H1 (cell line): ENCODE data around the gene HSPBP1. TPM values are rescaled to one million over a fixed set of nuclear protein-coding genes. Genes with fewer than 3 reads are reported as not detected.

Source experiments
- CTCF ChIA-PET: fragments of 300-600 bp; sonication (Branson Sonifier 250); formaldehyde crosslinking; loops from one replicate; lab custom pipeline; 2021; ENCODE audit not compliant: partially characterized antibody; lab: Charles Lee
- POLR2A ChIA-PET: fragments of 300-600 bp; sonication (Branson Sonifier 250); formaldehyde crosslinking; loops from one replicate; lab custom pipeline; 2021; ENCODE audit warnings: inconsistent platforms; ENCODE audit not compliant: partially characterized antibody; lab: Charles Lee
- DNase-seq, 2 experiments: peaks; one replicate each; pipeline versions ENCODE4 v3.0.0 to v3.0.0-alpha.2; 2010 to 2022; ENCODE audit warnings: low spot score in 2 of 2, low read depth in 1 of 2, mixed read lengths in 1 of 2
- FAIRE-seq: peaks from 2 replicates; lab custom pipeline; 2011; peaks lifted over from hg19 to GRCh38; lab: Jason Lieb, UNC
- H2AFZ ChIP-seq: 2 replicates; pipeline ENCODE4 v1.8.1; 2012; ENCODE audit warnings: low read length, inconsistent platforms
- H2AK5ac ChIP-seq: 2 replicates; pipeline ENCODE4 v1.6.1; 2013; ENCODE audit warnings: low read depth, low read length
- H2BK120ac ChIP-seq: replicated peaks from 2 replicates; pipeline ENCODE3; 2013; ENCODE audit warnings: low read depth, low read length, inconsistent platforms
- H2BK12ac ChIP-seq: 2 replicates; pipeline ENCODE4 v1.6.1; 2013; ENCODE audit warnings: low read depth, low read length
- H2BK15ac ChIP-seq: 2 replicates; pipeline ENCODE4 v1.6.1; 2013; ENCODE audit warnings: low read length
- H2BK20ac ChIP-seq: 2 replicates; pipeline ENCODE4 v1.6.1; 2013; ENCODE audit warnings: low read length
- H2BK5ac ChIP-seq: 2 replicates; pipeline ENCODE4 v1.6.1; 2013; ENCODE audit warnings: low read depth, low read length
- H3K14ac ChIP-seq: 2 replicates; pipeline ENCODE4 v1.6.1; 2013; ENCODE audit warnings: inconsistent platforms; ENCODE audit not compliant: insufficient read length
- H3K18ac ChIP-seq: 2 replicates; pipeline ENCODE4 v1.6.1; 2013; ENCODE audit warnings: low read length; ENCODE audit errors: extremely low read depth
- H3K23ac ChIP-seq: 2 replicates; pipeline ENCODE4 v1.6.1; 2013; ENCODE audit warnings: inconsistent platforms; ENCODE audit not compliant: insufficient read length
- H3K23me2 ChIP-seq: 2 replicates; pipeline ENCODE4 v1.6.1; 2013; ENCODE audit warnings: low read depth, low read length
- H3K27ac ChIP-seq: 2 replicates; pipeline ENCODE4 v1.6.1; 2011; ENCODE audit warnings: low read depth, low read length, inconsistent platforms
- H3K27me3 ChIP-seq, 4 experiments: replicated peaks in 1 of 4; 1 replicate in 1 of 4; 2 replicates in 3 of 4; pipeline versions ENCODE4 v1.6.1 to v1.8.1; 2011 to 2013; ENCODE audit warnings: low read length in 3 of 4, mild to moderate bottlenecking in 3 of 4, inconsistent platforms in 2 of 4, mixed read lengths in 2 of 4, moderate library complexity in 1 of 4; ENCODE audit not compliant: control insufficient read depth in 3 of 4, insufficient read depth in 3 of 4; ENCODE audit errors: extremely low read depth in 1 of 4
- H3K36me3 ChIP-seq, 4 experiments: 2 replicates each; pipeline versions ENCODE4 v1.6.1 to v1.8.1; 2011 to 2013; ENCODE audit warnings: mild to moderate bottlenecking in 4 of 4, low read length in 3 of 4, moderate library complexity in 2 of 4, control low read depth in 1 of 4, inconsistent platforms in 1 of 4; ENCODE audit not compliant: insufficient read depth in 4 of 4, control insufficient read depth in 2 of 4
- H3K4ac ChIP-seq: replicated peaks from 2 replicates; pipeline ENCODE3; 2013; ENCODE audit warnings: low read length, low read depth, mixed read lengths, inconsistent platforms; ENCODE audit not compliant: insufficient read length
- H3K4me1 ChIP-seq, 4 experiments: replicated peaks in 1 of 4; 1 replicate in 1 of 4; 2 replicates in 3 of 4; pipeline versions ENCODE4 v1.6.1 to v1.8.1; 2011 to 2013; ENCODE audit warnings: low read length in 3 of 4, inconsistent platforms in 2 of 4, mixed read lengths in 1 of 4; ENCODE audit not compliant: insufficient read depth in 4 of 4, control insufficient read depth in 3 of 4
- H3K4me2 ChIP-seq, 2 experiments: 2 replicates each; pipeline versions ENCODE4 v1.6.1 to v1.8.1; 2011 to 2013; ENCODE audit warnings: low read depth in 2 of 2, low read length in 2 of 2, control low read depth in 1 of 2, inconsistent platforms in 1 of 2, mild to moderate bottlenecking in 1 of 2; ENCODE audit not compliant: insufficient read depth in 1 of 2
- H3K4me3 ChIP-seq, 4 experiments: fragments of 200-600, 300-600 bp in 1 of 4; sonication (generic), shearing (Covaris generic), sonication (Bioruptor Twin) in 1 of 4; 2 replicates each; pipeline versions ENCODE4 v1.5.1 to v1.8.1; 2011 to 2016; ENCODE audit warnings: low read length in 4 of 4, low read depth in 3 of 4, control low read depth in 2 of 4, inconsistent platforms in 2 of 4, mild to moderate bottlenecking in 2 of 4, mixed read lengths in 1 of 4, moderate library complexity in 1 of 4; ENCODE audit not compliant: insufficient read depth in 2 of 4; ENCODE audit errors: extremely low read depth in 1 of 4
- H3K56ac ChIP-seq: replicated peaks from 2 replicates; pipeline ENCODE3; 2013; ENCODE audit warnings: low read depth, mild to moderate bottlenecking, mixed read lengths, low read length, inconsistent platforms; ENCODE audit not compliant: insufficient read length
- H3K79me1 ChIP-seq: 2 replicates; pipeline ENCODE4 v1.6.1; 2013; ENCODE audit warnings: low read depth, low read length, control low read depth
- H3K79me2 ChIP-seq, 2 experiments: 2 replicates each; pipeline versions ENCODE4 v1.6.1 to v1.8.1; 2012 to 2013; ENCODE audit warnings: low read length in 2 of 2, mild to moderate bottlenecking in 2 of 2, inconsistent platforms in 1 of 2; ENCODE audit not compliant: insufficient read depth in 2 of 2, control insufficient read depth in 1 of 2
- H3K9ac ChIP-seq, 4 experiments: replicated peaks in 1 of 4; 1 replicate in 1 of 4; 2 replicates in 3 of 4; pipeline versions ENCODE4 v1.6.1 to v1.8.1; 2011 to 2013; ENCODE audit warnings: low read depth in 3 of 4, low read length in 3 of 4, control low read depth in 2 of 4, mild to moderate bottlenecking in 2 of 4, moderate library complexity in 2 of 4, inconsistent platforms in 1 of 4; ENCODE audit errors: extremely low read depth in 1 of 4
- H3K9me3 ChIP-seq, 2 experiments: 2 replicates each; pipeline versions ENCODE4 v1.6.1 to v1.8.1; 2012 to 2013; ENCODE audit warnings: mild to moderate bottlenecking in 2 of 2, moderate library complexity in 2 of 2, control low read depth in 1 of 2, inconsistent platforms in 1 of 2, low read depth in 1 of 2, low read length in 1 of 2, mixed read lengths in 1 of 2; ENCODE audit not compliant: insufficient read depth in 2 of 2
- H4K20me1 ChIP-seq, 2 experiments: replicated peaks in 1 of 2; 2 replicates each; pipeline versions ENCODE3 to v1.8.1; 2011 to 2013; ENCODE audit warnings: inconsistent platforms in 2 of 2, low read length in 2 of 2, mild to moderate bottlenecking in 1 of 2; ENCODE audit not compliant: insufficient read depth in 2 of 2, control insufficient read depth in 1 of 2
- H4K5ac ChIP-seq: 2 replicates; pipeline ENCODE4 v1.6.1; 2013; ENCODE audit warnings: low read length, low read depth, mixed read lengths, inconsistent platforms; ENCODE audit not compliant: insufficient read length
- H4K8ac ChIP-seq: 2 replicates; pipeline ENCODE4 v1.8.0; 2013; ENCODE audit warnings: mild to moderate bottlenecking, moderate library complexity, low read length, inconsistent platforms; ENCODE audit not compliant: insufficient read depth; ENCODE audit errors: extremely low read depth
- H4K91ac ChIP-seq: replicated peaks from 2 replicates; pipeline ENCODE3; 2013; ENCODE audit warnings: low read length, mixed read lengths, inconsistent platforms; ENCODE audit not compliant: insufficient read length
- EP300 ChIP-seq, 2 experiments: IDR thresholded peaks; 1 replicate in 1 of 2; 2 replicates in 1 of 2; pipeline ENCODE4 v1.6.1; 2011 to 2012; ENCODE audit warnings: low read depth in 2 of 2, low read length in 2 of 2, mild to moderate bottlenecking in 2 of 2, borderline replicate concordance in 1 of 2, inconsistent platforms in 1 of 2, moderate library complexity in 1 of 2
- JUN ChIP-seq: IDR thresholded peaks from 2 replicates; pipeline ENCODE4 v1.6.1; 2011; ENCODE audit warnings: low read depth, mild to moderate bottlenecking, improper control_type of control experiment, low read length
- JUND ChIP-seq: IDR thresholded peaks from 2 replicates; pipeline ENCODE4 v1.6.1; 2011; ENCODE audit warnings: mild to moderate bottlenecking, improper control_type of control experiment, low read length
- NANOG ChIP-seq: IDR thresholded peaks from 2 replicates; pipeline ENCODE4 v1.6.1; 2011; ENCODE audit warnings: low read length, low read depth, mild to moderate bottlenecking, inconsistent platforms; ENCODE audit not compliant: insufficient read depth, poor library complexity, severe bottlenecking
- RAD21 ChIP-seq, 2 experiments: IDR thresholded peaks in 1 of 2; conservative IDR thresholded peaks in 1 of 2; 2 replicates each; pipeline ENCODE4 v1.6.1; 2011; ENCODE audit warnings: low read depth in 2 of 2, low read length in 2 of 2, improper control_type of control experiment in 1 of 2, inconsistent platforms in 1 of 2, mild to moderate bottlenecking in 1 of 2, moderate library complexity in 1 of 2
- RXRA ChIP-seq: IDR thresholded peaks from 2 replicates; pipeline ENCODE4 v1.6.1; 2011; ENCODE audit warnings: low read depth, mild to moderate bottlenecking, low read length, moderate library complexity; ENCODE audit not compliant: insufficient read depth
- SIX5 ChIP-seq: IDR thresholded peaks from 2 replicates; pipeline ENCODE4 v1.6.1; 2011; ENCODE audit warnings: mild to moderate bottlenecking, low read depth, low read length
- SP2 ChIP-seq: IDR thresholded peaks from 2 replicates; pipeline ENCODE4 v1.6.1; 2012; ENCODE audit warnings: mild to moderate bottlenecking, low read length, inconsistent platforms
- SRF ChIP-seq: IDR thresholded peaks from 2 replicates; pipeline ENCODE4 v1.6.1; 2011; ENCODE audit warnings: mild to moderate bottlenecking, low read depth, low read length, moderate library complexity
- WGBS, 2 experiments: shearing (Covaris generic) in 1 of 2; methylation state at CpG; one replicate each; pipeline versions ENCODE4 v1.1.6 to v1.1.7; 2013 to 2015; ENCODE audit warnings: low lambda C conversion rate in 2 of 2, mixed read lengths in 2 of 2, inconsistent platforms in 1 of 2, low coverage in 1 of 2, missing lambda C conversion rate in 1 of 2; ENCODE audit not compliant: insufficient replicate concordance in 2 of 2, insufficient coverage in 1 of 2, insufficient read length in 1 of 2; ENCODE audit errors: extremely low coverage in 1 of 2, missing lambda C conversion rate in 1 of 2; 5-methylcytosine and 5-hydroxymethylcytosine counted together
- polyA plus RNA-seq, 7 experiments: library from polyadenylated mRNA; depleted of rRNA in 3 of 7; stranded (reverse) in 5 of 7; unstranded in 2 of 7; fragments of >200 nt in 5 of 7; fragments of 200-250 nt in 2 of 7; gene quantifications; 1 replicate in 5 of 7; 2 replicates in 1 of 7; 4 replicates in 1 of 7; pipeline versions ENCODE4 v1.2.1 to v1.2.3, GENCODE V29; 2011 to 2013; ENCODE audit warnings: missing spikeins in 2 of 7, mixed read lengths in 2 of 7
- total RNA-seq: library from RNA; stranded (reverse); fragmentation: NEBNext Ultra II Directional; extraction: Animal tissue kit (Norgen Biotek cat#: 25700); gene quantifications from 2 replicates; pipeline ENCODE4 v1.2.1, GENCODE V29; 2021
- TF ChIP-seq, protein P1 (sequence below): IDR thresholded peaks from 2 replicates; pipeline ENCODE4 v1.6.1; 2011; ENCODE audit warnings: low read depth, mild to moderate bottlenecking, low read length; ENCODE audit not compliant: insufficient read depth
- TF ChIP-seq, protein P2 (sequence below): IDR thresholded peaks from 2 replicates; pipeline ENCODE4 v1.6.1; 2011; ENCODE audit warnings: low read length, improper control_type of control experiment

Gene HSPBP1
- total and polyA plus RNA-seq, 2 of the 8 experiments (the other 6 are each of a cell fraction or from before 2014, with no cell fraction given), result 63.4 to 100 TPM

DNA sequence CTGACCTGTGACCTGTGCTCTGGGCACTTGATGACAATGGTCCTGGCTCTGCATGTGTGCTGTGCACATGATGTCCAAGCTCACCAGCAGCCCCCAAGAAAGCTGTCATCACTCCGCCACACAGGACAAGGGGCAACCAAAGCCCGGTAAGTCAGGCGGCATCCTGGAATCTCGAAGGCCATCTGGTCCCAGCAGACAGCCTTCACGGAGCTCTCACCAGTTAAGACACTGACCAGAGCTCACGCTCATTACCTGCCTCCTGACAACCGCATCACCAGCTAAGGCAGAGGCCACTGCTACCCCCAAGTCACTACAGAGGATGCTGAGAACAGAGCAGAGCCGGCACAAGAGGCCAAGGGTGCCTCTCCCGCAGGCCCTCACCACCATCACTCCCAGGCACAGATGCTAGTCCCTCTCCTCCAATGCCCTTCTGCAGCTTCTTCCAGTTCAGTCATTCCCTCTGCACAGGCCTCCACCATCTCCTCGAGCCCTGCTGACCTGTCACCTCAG, 31.7 kb downstream of the HSPBP1 start:
- peaks cover 5 to 57% of the 10 kb centered on the region in 2 experiments; a peak in 3 of 4 replicates for H3K79me2 ChIP-seq
- H4K20me1 ChIP-seq, result peaks cover 17 to 44% of the 10 kb centered on the region in 2 experiments
- no peak overlapping the region for H3K9ac ChIP-seq
- no peak overlapping the region for H3K14ac ChIP-seq
- H3K23ac ChIP-seq, result no peak overlapping the region
- no peak for FAIRE-seq
- H2BK120ac ChIP-seq, result no peak overlapping the region
- H3K4me2 ChIP-seq, result no peak overlapping the region
- no peak overlapping the region for H2BK12ac ChIP-seq
- CTCF ChIA-PET, result interaction anchor here (1.0 to 1.2 kb wide), 2 partner anchors 107 to 170 kb away, joined by 3 to 5 read pairs; no protein-coding TSS in a partner anchor
- H3K56ac ChIP-seq, result no peak overlapping the region
- no peak overlapping the region for H2BK20ac ChIP-seq
- no peak overlapping the region for H3K4ac ChIP-seq
- H3K18ac ChIP-seq, result no peak overlapping the region
- H2BK5ac ChIP-seq, result peak overlapping the region; percentile 16; the same call in 1 of the 2 replicates
- H3K27me3 ChIP-seq, result no peaks in the 10 kb centered on the region
- H2BK15ac ChIP-seq, result no peak overlapping the region
- no peak overlapping the region for H4K5ac ChIP-seq
- peaks cover 25% of the 10 kb centered on the region for H3K79me1 ChIP-seq
- no peak overlapping the region for H2AFZ ChIP-seq
- peaks cover 3 to 23% (median 9%) of the 10 kb centered on the region in 4 experiments; a peak in 5 of 8 replicates for H3K36me3 ChIP-seq
- H2AK5ac ChIP-seq, result no peak overlapping the region
- 87% methylated on average over 10 of the region's 10 CpGs; no CpG with 5 or more reads in 1 of the 2 experiments for WGBS, 2 experiments
- DNase-seq, result no peak
- POLR2A ChIA-PET, result interaction anchor here (0.6 to 1.6 kb wide), 8 partner anchors 10 to 166 kb away, joined by 3 to 5 read pairs (median 4); partner anchors contain the start of genes HSPBP1 and PPP6R1
- no peak overlapping the region for H3K27ac ChIP-seq
- no peaks in the 10 kb centered on the region; a peak in 1 of 7 replicates for H3K4me1 ChIP-seq
- H3K4me3 ChIP-seq, result no peak overlapping the region
- H4K91ac ChIP-seq, result no peak overlapping the region
- H3K23me2 ChIP-seq, result no peaks in the 10 kb centered on the region
- no peaks in the 10 kb centered on the region for H3K9me3 ChIP-seq
- H4K8ac ChIP-seq, result no peak overlapping the region
- TF ChIP-seq SRF (no peak), RAD21 (IDR thresholded peaks at IDR 0.05 in 1 of 2, conservative IDR thresholded peaks at IDR 0.05 in 1 of 2; ENCODE audit: low read depth in 2 of 2, low read length in 2 of 2) (no peak), EP300 (IDR thresholded peaks at IDR 0.05; ENCODE audit: borderline replicate concordance in 1 of 2, low read depth in 2 of 2, low read length in 2 of 2) (no peak), JUND (no peak), SIX5 (no peak), RXRA (no peak), JUN (no peak), SP2 (no peak), NANOG (no peak)
- TF ChIP-seq, protein P1, sequence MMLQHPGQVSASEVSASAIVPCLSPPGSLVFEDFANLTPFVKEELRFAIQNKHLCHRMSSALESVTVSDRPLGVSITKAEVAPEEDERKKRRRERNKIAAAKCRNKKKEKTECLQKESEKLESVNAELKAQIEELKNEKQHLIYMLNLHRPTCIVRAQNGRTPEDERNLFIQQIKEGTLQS, result no peak
- TF ChIP-seq, protein P2, sequence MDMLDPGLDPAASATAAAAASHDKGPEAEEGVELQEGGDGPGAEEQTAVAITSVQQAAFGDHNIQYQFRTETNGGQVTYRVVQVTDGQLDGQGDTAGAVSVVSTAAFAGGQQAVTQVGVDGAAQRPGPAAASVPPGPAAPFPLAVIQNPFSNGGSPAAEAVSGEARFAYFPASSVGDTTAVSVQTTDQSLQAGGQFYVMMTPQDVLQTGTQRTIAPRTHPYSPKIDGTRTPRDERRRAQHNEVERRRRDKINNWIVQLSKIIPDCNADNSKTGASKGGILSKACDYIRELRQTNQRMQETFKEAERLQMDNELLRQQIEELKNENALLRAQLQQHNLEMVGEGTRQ, result no peak
